ENCODE data around the gene STK40.

STK40 gene

GRCh38 chr1:36367798-36368197, 17.9 kb downstream of the STK40 start:
- DNase-seq, result no peak

- DNase-seq, result no peak
These were observed 18.7 kb downstream of the STK40 start for GRCh38 chr1:36367066-36367465.

- DNase-seq, result no peak
These were observed 19.5 kb downstream of the STK40 start for GRCh38 chr1:36366091-36366661.

- no peak for DNase-seq
These were observed 20.3 kb downstream of the STK40 start for GRCh38 chr1:36365381-36365780.

- no peak for DNase-seq
These were observed 25.7 kb downstream of the STK40 start for GRCh38 chr1:36359911-36360550.

- DNase-seq, result no peak
These were observed 26.3 kb downstream of the STK40 start for GRCh38 chr1:36359383-36359782.

GRCh38 chr1:36358514-36359084, 27.1 kb downstream of the STK40 start:
- DNase-seq, result no peak

- DNase-seq, result no peak
These were observed 29.9 kb downstream of the STK40 start for GRCh38 chr1:36355811-36356210.

- no peak for DNase-seq
These were observed 31.2 kb downstream of the STK40 start for GRCh38 chr1:36354486-36354885.

GRCh38 chr1:36352910-36353878, 32.5 kb downstream of the STK40 start:
- no peak for DNase-seq

- DNase-seq, result no peak
These were observed 33.4 kb downstream of the STK40 start for GRCh38 chr1:36352125-36352909.

GRCh38 chr1:36351227-36351977, 34.3 kb downstream of the STK40 start:
- DNase-seq, result no peak

GRCh38 chr1:36350659-36351226, 35.0 kb downstream of the STK40 start:
- no peak for DNase-seq

GRCh38 chr1:36349839-36350238, 35.9 kb downstream of the STK40 start:
- DNase-seq, result no peak

GRCh38 chr1:36349241-36349671, 36.5 kb downstream of the STK40 start:
- DNase-seq, result no peak

- no peak for DNase-seq
These were observed 38.9 kb downstream of the STK40 start for GRCh38 chr1:36346741-36347370.

- DNase-seq, result no peak
These were observed 40.4 kb downstream of the STK40 start for GRCh38 chr1:36345353-36345752.

GRCh38 chr1:36344395-36344680, 41.4 kb downstream of the STK40 start:
- DNase-seq, result no peak

GRCh38 chr1:36343651-36344394, 41.9 kb downstream of the STK40 start:
- DNase-seq, result no peak

GRCh38 chr1:36342426-36343185, 43.1 kb downstream of the STK40 start:
- peak; percentile 3 for DNase-seq
